Activated CD8-positive, alpha-beta memory T cell treated with anti-CD3 and anti-CD28 coated beads for 36 hours (primary cell): ENCODE data around the gene LITAF. TPM values are rescaled to one million over a fixed set of nuclear protein-coding genes. Genes with fewer than 3 reads are reported as not detected.
"Not testable (repeated sequence)": the region's sequence is repeated elsewhere in the genome, so short reads cannot be mapped to it uniquely, and the experiment has no call there.

Experiments
- CTCF ChIA-PET: fragments of 350-600 bp; sonication (Branson Sonifier 250); formaldehyde crosslinking; loops from one replicate; lab custom pipeline; 2021; ENCODE audit warnings: antibody characterized with exemption; lab: Charles Lee
- POLR2A ChIA-PET: fragments of 350-600 bp; sonication (Branson Sonifier 250); formaldehyde crosslinking; loops from one replicate; lab custom pipeline; 2021; ENCODE audit warnings: antibody characterized with exemption; lab: Charles Lee
- total RNA-seq, 2 experiments: library from RNA; stranded (reverse); gene quantifications; one replicate each; pipeline ENCODE4 v1.2.3, GENCODE V29; 2021

Gene LITAF
- total RNA-seq, 2 experiments from 2014 or later = 178 to 183 TPM

GRCh38 chr16:11585460-11586377 lies 1.0 kb downstream of the LITAF start:
- CTCF ChIA-PET = interaction anchor here (0.8 to 2.2 kb wide), 4 partner anchors 23 to 149 kb away, joined by 3 to 12 read pairs (median 4); no protein-coding TSS in a partner anchor
- POLR2A ChIA-PET = interaction anchor here (0.6 kb wide), 2 partner anchors 10 to 17 kb away, joined by 3 to 6 read pairs; no protein-coding TSS in a partner anchor

GRCh38 chr16:11583889-11584565 lies 2.7 kb downstream of the LITAF start:
- ChIA-PET CTCF (interaction anchor here (0.8 to 3.0 kb wide), 3 partner anchors 24 to 57 kb away, joined by 3 to 10 read pairs (median 4); no protein-coding TSS in a partner anchor), POLR2A (no interaction called here)

GRCh38 chr16:11583166-11583565 lies 3.6 kb downstream of the LITAF start:
- POLR2A ChIA-PET = no interaction called here
- CTCF ChIA-PET = interaction anchor here (0.8 to 3.0 kb wide), 3 partner anchors 23 to 58 kb away, joined by 3 to 10 read pairs (median 4); no protein-coding TSS in a partner anchor

GRCh38 chr16:11582157-11582814 lies 4.4 kb downstream of the LITAF start:
- ChIA-PET POLR2A (interaction anchor here (0.6 to 1.7 kb wide), 5 partner anchors 22 to 694 kb away, joined by 3 to 13 read pairs (median 3); partner anchors contain the start of gene TXNDC11), CTCF (interaction anchor here (1.3 to 3.0 kb wide), 3 partner anchors 12 to 59 kb away, joined by 3 to 10 read pairs (median 6); no protein-coding TSS in a partner anchor)

GRCh38 chr16:11581678-11582077 lies 5.0 kb downstream of the LITAF start:
- ChIA-PET POLR2A (interaction anchor here (0.8 to 1.7 kb wide), 3 partner anchors 21 to 161 kb away, joined by 3 to 13 read pairs (median 4); partner anchors contain the start of gene TXNDC11), CTCF (interaction anchor here (1.3 to 3.0 kb wide), 3 partner anchors 11 to 59 kb away, joined by 3 to 10 read pairs (median 6); no protein-coding TSS in a partner anchor)

- ChIA-PET POLR2A (interaction anchor here (0.6 to 0.7 kb wide), 2 partner anchors 80 to 99 kb away, joined by 3 to 4 read pairs; no protein-coding TSS in a partner anchor), CTCF (interaction anchor here (1.3 to 1.7 kb wide), 2 partner anchors 10 to 20 kb away, joined by 3 to 6 read pairs; no protein-coding TSS in a partner anchor)
These were observed 6.2 kb downstream of the LITAF start for GRCh38 chr16:11580451-11581086.

GRCh38 chr16:11577290-11577660 lies 9.4 kb downstream of the LITAF start:
- POLR2A ChIA-PET = not testable (repeated sequence)
- CTCF ChIA-PET = interaction anchor here (0.6 kb wide), 1 partner anchor 480 kb away, joined by 3 read pairs; no protein-coding TSS in a partner anchor

- POLR2A ChIA-PET = no interaction called here
These were observed 10.1 kb downstream of the LITAF start for GRCh38 chr16:11576427-11577289.

GRCh38 chr16:11575223-11575589 lies 11.5 kb downstream of the LITAF start:
- CTCF ChIA-PET = interaction anchor here (0.5 to 1.0 kb wide), 2 partner anchors 12 to 41 kb away, joined by 3 read pairs; no protein-coding TSS in a partner anchor
- POLR2A ChIA-PET = interaction anchor here (0.6 to 1.3 kb wide), 3 partner anchors 11 to 84 kb away, joined by 3 to 4 read pairs (median 3); partner anchors contain the start of gene LITAF

More at GRCh38 chr16:11576427-11577289, 10.1 kb downstream of the LITAF start:
- CTCF ChIA-PET = interaction anchor here (0.6 kb wide), 1 partner anchor 479 kb away, joined by 3 read pairs; no protein-coding TSS in a partner anchor

- POLR2A ChIA-PET = no interaction called here
- CTCF ChIA-PET = no interaction called here
These were observed 14.3 kb downstream of the LITAF start for GRCh38 chr16:11572301-11572995.

- POLR2A ChIA-PET = no interaction called here
- CTCF ChIA-PET = no interaction called here
These were observed 15.2 kb downstream of the LITAF start for GRCh38 chr16:11571549-11571948.

GRCh38 chr16:11570806-11571205 lies 15.9 kb downstream of the LITAF start:
- CTCF ChIA-PET = interaction anchor here (1.2 kb wide), 2 partner anchors 11 to 39 kb away, joined by 3 to 4 read pairs; no protein-coding TSS in a partner anchor
- POLR2A ChIA-PET = interaction anchor here (0.6 kb wide), 1 partner anchor 98 kb away, joined by 4 read pairs; no protein-coding TSS in a partner anchor

- POLR2A ChIA-PET = interaction anchor here (0.6 kb wide), 1 partner anchor 99 kb away, joined by 4 read pairs; no protein-coding TSS in a partner anchor
- CTCF ChIA-PET = interaction anchor here (1.2 kb wide), 2 partner anchors 11 to 38 kb away, joined by 3 to 4 read pairs; no protein-coding TSS in a partner anchor
These were observed 16.5 kb downstream of the LITAF start for GRCh38 chr16:11570258-11570657.

- CTCF ChIA-PET = no interaction called here
- POLR2A ChIA-PET = no interaction called here
These were observed 20.3 kb downstream of the LITAF start for GRCh38 chr16:11566398-11566797.

- ChIA-PET CTCF (interaction anchor here (0.7 kb wide), 2 partner anchors 94 to 149 kb away, joined by 3 read pairs; no protein-coding TSS in a partner anchor), POLR2A (no interaction called here)
These were observed 21.1 kb downstream of the LITAF start for GRCh38 chr16:11565665-11566064.
